DND-41 (cell line): Measurements from ENCODE around the gene PRR5L.

ENCODE experiments used
- ATAC-seq: fragments of 200-7000 bp; cut with Tn5 transposase; 3 replicates; pipeline ENCODE4 v1.9.1; 2021; ENCODE audit warnings: low read depth; ENCODE audit not compliant: insufficient read depth
- DNase-seq: peaks from one replicate; pipeline ENCODE4 v3.0.0-alpha.2; 2020
- H2AFZ ChIP-seq: 2 replicates; pipeline ENCODE4 v1.6.0; 2012; ENCODE audit warnings: low read depth, low read length
- H3K27ac ChIP-seq: 2 replicates; pipeline ENCODE4 v1.5.1; 2012; ENCODE audit warnings: low read length, inconsistent platforms
- H3K27me3 ChIP-seq: fragments of 200-600 bp; sonication (generic); 2 replicates; pipeline ENCODE4 v1.6.0; 2012; ENCODE audit warnings: low read length, mild to moderate bottlenecking, inconsistent platforms; ENCODE audit not compliant: insufficient read depth, poor library complexity
- H3K36me3 ChIP-seq: 2 replicates; pipeline ENCODE4 v1.5.1; 2012; ENCODE audit warnings: low read length, inconsistent platforms; ENCODE audit not compliant: insufficient read depth
- H3K4me1 ChIP-seq: 2 replicates; pipeline ENCODE4 v1.5.1; 2012; ENCODE audit warnings: mild to moderate bottlenecking, low read length; ENCODE audit not compliant: insufficient read depth
- H3K4me2 ChIP-seq: 2 replicates; pipeline ENCODE4 v1.6.0; 2012; ENCODE audit warnings: mild to moderate bottlenecking, moderate library complexity, low read length, inconsistent platforms; ENCODE audit not compliant: insufficient read depth
- H3K4me3 ChIP-seq, 2 experiments: fragments of 200-600 bp in 1 of 2; shearing (Covaris generic) in 1 of 2; 2 replicates each; pipeline ENCODE4 v1.5.1; 2012 to 2016; ENCODE audit warnings: inconsistent platforms in 2 of 2, low read length in 2 of 2, mild to moderate bottlenecking in 2 of 2, low read depth in 1 of 2, moderate library complexity in 1 of 2
- H3K79me2 ChIP-seq: 2 replicates; pipeline ENCODE4 v1.6.0; 2012; ENCODE audit warnings: low read length, inconsistent platforms; ENCODE audit not compliant: insufficient read depth
- H3K9ac ChIP-seq: 2 replicates; pipeline ENCODE4 v1.6.0; 2012; ENCODE audit warnings: low read depth, mild to moderate bottlenecking, inconsistent platforms, low read length, moderate library complexity
- H3K9me3 ChIP-seq: 2 replicates; pipeline ENCODE4 v1.5.1; 2012; ENCODE audit warnings: low read length, moderate library complexity, mild to moderate bottlenecking, inconsistent platforms; ENCODE audit not compliant: insufficient read depth, severe bottlenecking
- H4K20me1 ChIP-seq: 2 replicates; pipeline ENCODE4 v1.6.0; 2012; ENCODE audit warnings: low read length; ENCODE audit not compliant: insufficient read depth
- CTCF ChIP-seq: IDR thresholded peaks from 2 replicates; pipeline ENCODE4 v1.5.1; 2012; ENCODE audit warnings: borderline replicate concordance, low read length, moderate library complexity, mild to moderate bottlenecking; ENCODE audit not compliant: poor library complexity, severe bottlenecking; ENCODE audit errors: extremely low read depth
- EZH2 ChIP-seq: IDR thresholded peaks from 3 replicates; pipeline ENCODE4 v1.6.1; 2012; ENCODE audit warnings: borderline replicate concordance, low read depth, mild to moderate bottlenecking, moderate library complexity, low read length, inconsistent platforms; ENCODE audit not compliant: severe bottlenecking

PRR5L gene

DNA sequence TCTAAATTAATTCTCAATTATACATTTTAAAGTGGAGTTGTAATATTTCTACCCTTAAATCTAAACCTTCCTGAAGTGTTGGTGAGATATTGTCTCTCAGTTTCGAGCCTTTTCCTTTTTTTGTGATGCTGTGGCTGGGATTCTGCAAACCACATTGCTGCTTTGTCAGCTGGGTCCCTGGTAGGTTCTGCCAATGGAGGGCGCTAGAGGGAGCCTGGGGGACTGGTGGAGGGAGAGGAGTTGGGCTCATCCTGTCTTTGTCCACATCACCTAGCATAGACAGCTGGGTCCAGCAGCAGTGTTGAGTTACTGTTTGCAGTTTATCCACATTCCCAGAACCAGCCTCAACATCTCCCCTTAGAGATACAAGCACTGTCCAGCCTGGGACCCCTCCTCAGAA is 173.0 kb downstream of the PRR5L start:
- no peak overlapping the region for H3K4me2 ChIP-seq
- H3K27me3 ChIP-seq, result no peaks in the 10 kb centered on the region
- no peak overlapping the region for H3K27ac ChIP-seq
- no peak overlapping the region for H2AFZ ChIP-seq
- H3K4me3 ChIP-seq, result no peak overlapping the region
- DNase-seq, result peak; percentile 27
- H3K9ac ChIP-seq, result no peak overlapping the region
- H3K79me2 ChIP-seq, result no peaks in the 10 kb centered on the region
- H3K36me3 ChIP-seq, result no peaks in the 10 kb centered on the region
- TF ChIP-seq CTCF (peak; percentile 48), EZH2 (no peak)
- no peaks in the 10 kb centered on the region for H3K4me1 ChIP-seq
- no peaks in the 10 kb centered on the region for H3K9me3 ChIP-seq
- H4K20me1 ChIP-seq, result peaks cover 3% of the 10 kb centered on the region; the same call in 1 of the 2 replicates
- ATAC-seq, result 0 out of 3 replicates have a peak, but pooled peaks have one; percentile 30

GRCh38 chr11:36469881-36470802 is 174.1 kb downstream of the PRR5L start:
- no peak for DNase-seq
- peaks cover 3% of the 10 kb centered on the region; the same call in 1 of the 2 replicates for H4K20me1 ChIP-seq
- no peaks in the 10 kb centered on the region for H3K79me2 ChIP-seq
- peak; percentile 37; the same call in 2 of the 3 replicates for ATAC-seq
- no peaks in the 10 kb centered on the region for H3K9me3 ChIP-seq
- TF ChIP-seq CTCF (no peak), EZH2 (no peak)
- H3K27me3 ChIP-seq, result no peaks in the 10 kb centered on the region
- no peak overlapping the region for H2AFZ ChIP-seq
- H3K36me3 ChIP-seq, result no peaks in the 10 kb centered on the region
- no peaks in the 10 kb centered on the region for H3K4me1 ChIP-seq
- H3K27ac ChIP-seq, result no peak overlapping the region
- no peak overlapping the region for H3K4me2 ChIP-seq
- no peak overlapping the region for H3K4me3 ChIP-seq
- no peak overlapping the region for H3K9ac ChIP-seq

- TF ChIP-seq EZH2, result no peak
- TF ChIP-seq CTCF, result no peak
- ATAC-seq, result no peak
- H3K27ac ChIP-seq, result no peak overlapping the region
- H3K79me2 ChIP-seq, result no peaks in the 10 kb centered on the region
- peaks cover 3% of the 10 kb centered on the region; the same call in 1 of the 2 replicates for H4K20me1 ChIP-seq
- H3K9me3 ChIP-seq, result no peaks in the 10 kb centered on the region
- no peaks in the 10 kb centered on the region for H3K27me3 ChIP-seq
- no peaks in the 10 kb centered on the region for H3K4me1 ChIP-seq
- no peak overlapping the region for H3K4me3 ChIP-seq
- no peaks in the 10 kb centered on the region for H3K36me3 ChIP-seq
- no peak overlapping the region for H2AFZ ChIP-seq
- no peak overlapping the region for H3K9ac ChIP-seq
- DNase-seq, result no peak
- H3K4me2 ChIP-seq, result no peak overlapping the region
Measured at GRCh38 chr11:36471577-36471976, 175.5 kb downstream of the PRR5L start.
